ENCODE measurements around the gene MTTP. TPM values are rescaled to one million over a fixed set of nuclear protein-coding genes. Genes with fewer than 3 reads are reported as not detected.

MTTP gene
- total RNA-seq, 1 experiment from 2014 or later, result not detected

DNA sequence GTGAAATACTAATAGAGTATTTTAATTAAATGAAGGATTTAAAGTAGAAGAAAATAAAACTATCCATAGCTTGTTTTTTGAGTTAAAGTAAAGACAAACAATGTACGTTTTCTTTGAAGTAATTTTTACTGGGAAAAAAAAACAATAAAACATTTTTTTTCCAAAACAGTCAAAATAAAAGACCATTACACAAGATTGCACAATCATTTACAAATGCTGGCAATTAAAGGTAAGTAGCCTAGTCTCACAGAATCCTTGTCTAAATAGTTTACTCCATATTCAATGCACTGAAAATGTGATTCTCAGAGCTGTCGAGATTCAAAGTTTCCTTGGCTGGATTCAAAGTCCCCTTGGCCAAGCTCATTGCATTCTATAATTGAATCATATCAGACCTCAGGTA is 61.8 kb downstream of the MTTP start:
- Histone ChIP-seq H3K36me3 (ENCODE audit: low read depth) (no peaks in the 10 kb centered on the region), H3K9me2 (ENCODE audit: insufficient read depth) (no peaks in the 10 kb centered on the region), H2AFZ (no peak overlapping the region), H4K20me1 (ENCODE audit: insufficient read depth) (no peaks in the 10 kb centered on the region), H3F3A (ENCODE audit: insufficient read depth, low read depth) (no peaks in the 10 kb centered on the region), H3K9me3 (ENCODE audit: insufficient read depth, low read depth) (no peaks in the 10 kb centered on the region), H3K27me3 (ENCODE audit: insufficient read depth, low read depth) (no peaks in the 10 kb centered on the region), H3K4me1 (replicated peaks; ENCODE audit: insufficient read depth) (no peaks in the 10 kb centered on the region), H3K79me2 (ENCODE audit: low read depth) (no peaks in the 10 kb centered on the region), H3K4me2 (no peak overlapping the region), H3K27ac (no peak overlapping the region), H3K4me3 (no peak overlapping the region)
- intact Hi-C loops (cut with micrococcal nuclease; ENCODE audit: unreplicated experiment), result no loop called here
- BruUV-seq (replicated peaks), result no TSS peak
- DNase-seq, result no peak
- POLR2A ChIA-PET (ENCODE audit: unreplicated experiment), result no interaction called here
- CTCF ChIA-PET, result no interaction called here
- TF ChIP-seq, protein P1, sequence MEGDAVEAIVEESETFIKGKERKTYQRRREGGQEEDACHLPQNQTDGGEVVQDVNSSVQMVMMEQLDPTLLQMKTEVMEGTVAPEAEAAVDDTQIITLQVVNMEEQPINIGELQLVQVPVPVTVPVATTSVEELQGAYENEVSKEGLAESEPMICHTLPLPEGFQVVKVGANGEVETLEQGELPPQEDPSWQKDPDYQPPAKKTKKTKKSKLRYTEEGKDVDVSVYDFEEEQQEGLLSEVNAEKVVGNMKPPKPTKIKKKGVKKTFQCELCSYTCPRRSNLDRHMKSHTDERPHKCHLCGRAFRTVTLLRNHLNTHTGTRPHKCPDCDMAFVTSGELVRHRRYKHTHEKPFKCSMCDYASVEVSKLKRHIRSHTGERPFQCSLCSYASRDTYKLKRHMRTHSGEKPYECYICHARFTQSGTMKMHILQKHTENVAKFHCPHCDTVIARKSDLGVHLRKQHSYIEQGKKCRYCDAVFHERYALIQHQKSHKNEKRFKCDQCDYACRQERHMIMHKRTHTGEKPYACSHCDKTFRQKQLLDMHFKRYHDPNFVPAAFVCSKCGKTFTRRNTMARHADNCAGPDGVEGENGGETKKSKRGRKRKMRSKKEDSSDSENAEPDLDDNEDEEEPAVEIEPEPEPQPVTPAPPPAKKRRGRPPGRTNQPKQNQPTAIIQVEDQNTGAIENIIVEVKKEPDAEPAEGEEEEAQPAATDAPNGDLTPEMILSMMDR (conservative IDR thresholded peaks at IDR 0.05), result no peak
- no peak for TF ChIP-seq EZH2 (IDR thresholded peaks at IDR 0.05; ENCODE audit: low read depth)

DNA sequence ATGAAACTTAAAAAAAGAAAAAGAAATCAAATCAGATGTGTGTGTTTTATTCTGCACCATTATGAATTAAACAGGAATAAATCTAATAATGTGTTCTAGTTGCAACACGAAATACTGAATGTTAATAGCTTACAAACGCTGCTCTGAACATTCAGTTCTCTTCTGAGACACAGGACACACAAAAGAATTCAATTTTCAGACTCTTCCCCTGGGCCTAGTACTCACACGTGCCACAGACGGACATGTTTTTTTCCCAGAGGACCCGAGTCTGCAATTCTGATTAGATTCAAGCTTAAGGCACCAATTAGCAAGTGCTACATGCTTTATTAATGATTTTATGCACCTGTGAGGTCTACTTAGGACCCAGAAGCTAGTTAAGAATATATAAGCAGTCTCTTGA is 62.5 kb downstream of the MTTP start:
- TF ChIP-seq EZH2 (IDR thresholded peaks at IDR 0.05; ENCODE audit: low read depth), result no peak
- TF ChIP-seq, protein P1 (conservative IDR thresholded peaks at IDR 0.05), result no peak
- Histone ChIP-seq H3K27ac (no peak overlapping the region), H4K20me1 (ENCODE audit: insufficient read depth) (no peaks in the 10 kb centered on the region), H3K9me2 (ENCODE audit: insufficient read depth) (no peaks in the 10 kb centered on the region), H3K79me2 (ENCODE audit: low read depth) (no peaks in the 10 kb centered on the region), H3K4me1 (replicated peaks; ENCODE audit: insufficient read depth) (no peaks in the 10 kb centered on the region), H3K4me2 (no peak overlapping the region), H3K9me3 (ENCODE audit: insufficient read depth, low read depth) (no peaks in the 10 kb centered on the region), H3K4me3 (no peak overlapping the region), H3K36me3 (ENCODE audit: low read depth) (no peaks in the 10 kb centered on the region), H2AFZ (no peak overlapping the region), H3K27me3 (ENCODE audit: insufficient read depth, low read depth) (no peaks in the 10 kb centered on the region), H3F3A (ENCODE audit: insufficient read depth, low read depth) (no peaks in the 10 kb centered on the region)
- POLR2A ChIA-PET (ENCODE audit: unreplicated experiment), result no interaction called here
- BruUV-seq (replicated peaks), result no TSS peak
- DNase-seq, result no peak
- intact Hi-C loops (cut with micrococcal nuclease; ENCODE audit: unreplicated experiment), result no loop called here
- CTCF ChIA-PET, result no interaction called here

DNA sequence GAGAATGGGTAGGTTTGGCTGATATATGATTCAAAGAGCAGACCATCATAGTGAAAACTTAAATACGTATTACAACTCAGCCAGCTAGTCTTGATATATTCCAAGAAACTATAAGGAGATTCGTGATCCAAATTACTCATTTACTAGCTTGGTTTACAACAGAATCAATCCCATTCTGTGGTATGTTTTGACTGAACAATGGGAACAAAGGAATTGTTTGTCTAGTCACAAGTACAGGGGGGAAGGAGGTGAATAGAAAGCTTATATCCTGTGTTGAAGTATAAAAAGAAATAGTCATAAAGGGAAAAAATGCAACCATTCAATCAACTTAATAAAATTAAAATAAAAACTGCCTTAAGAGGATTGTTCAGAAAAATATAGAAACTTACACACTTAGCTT is 66.1 kb downstream of the MTTP start:
- ChIA-PET POLR2A (ENCODE audit: unreplicated experiment) (no interaction called here), CTCF (no interaction called here)
- no peaks in the 10 kb centered on the region for H3K27me3 ChIP-seq (ENCODE audit: insufficient read depth, low read depth)
- H3K9me2 ChIP-seq (ENCODE audit: insufficient read depth), result no peaks in the 10 kb centered on the region
- no peaks in the 10 kb centered on the region for H3K79me2 ChIP-seq (ENCODE audit: low read depth)
- H3K4me3 ChIP-seq, result no peak overlapping the region
- H2AFZ ChIP-seq, result no peak overlapping the region
- no peaks in the 10 kb centered on the region for H3F3A ChIP-seq (ENCODE audit: insufficient read depth, low read depth)
- H3K4me2 ChIP-seq, result no peak overlapping the region
- H3K36me3 ChIP-seq (ENCODE audit: low read depth), result no peaks in the 10 kb centered on the region
- intact Hi-C loops (cut with micrococcal nuclease; ENCODE audit: unreplicated experiment), result no loop called here
- DNase-seq, result no peak
- H3K9me3 ChIP-seq (ENCODE audit: insufficient read depth, low read depth), result no peaks in the 10 kb centered on the region
- H4K20me1 ChIP-seq (ENCODE audit: insufficient read depth), result no peaks in the 10 kb centered on the region
- no peaks in the 10 kb centered on the region for H3K4me1 ChIP-seq (replicated peaks; ENCODE audit: insufficient read depth)
- no TSS peak for BruUV-seq (replicated peaks)
- TF ChIP-seq, protein P1 (conservative IDR thresholded peaks at IDR 0.05), result no peak
- TF ChIP-seq EZH2 (IDR thresholded peaks at IDR 0.05; ENCODE audit: low read depth), result no peak
- no peak overlapping the region for H3K27ac ChIP-seq

All from PC-9 (cell line).